Upper lobe of left lung (tissue), 4 donors: ENCODE data around the gene LRRC8E.

ENCODE experiments used
- POLR2A ChIP-seq, 4 donors: fragments of 450-650 bp; IDR thresholded peaks; one replicate each; pipeline ENCODE4 v1.5.1; 2016 to 2017; ENCODE audit warnings: antibody characterized with exemption in 4 of 4, mild to moderate bottlenecking in 2 of 4
- TF ChIP-seq, protein P1 (sequence below), 6 experiments: fragments of 450-650 bp in 4 of 6; fragments of 200-600 bp in 2 of 6; sonication (generic) in 2 of 6; IDR thresholded peaks; one replicate each; pipeline ENCODE4 v1.5.1; 2016 to 2019; ENCODE audit warnings: antibody characterized with exemption in 6 of 6

DNA sequence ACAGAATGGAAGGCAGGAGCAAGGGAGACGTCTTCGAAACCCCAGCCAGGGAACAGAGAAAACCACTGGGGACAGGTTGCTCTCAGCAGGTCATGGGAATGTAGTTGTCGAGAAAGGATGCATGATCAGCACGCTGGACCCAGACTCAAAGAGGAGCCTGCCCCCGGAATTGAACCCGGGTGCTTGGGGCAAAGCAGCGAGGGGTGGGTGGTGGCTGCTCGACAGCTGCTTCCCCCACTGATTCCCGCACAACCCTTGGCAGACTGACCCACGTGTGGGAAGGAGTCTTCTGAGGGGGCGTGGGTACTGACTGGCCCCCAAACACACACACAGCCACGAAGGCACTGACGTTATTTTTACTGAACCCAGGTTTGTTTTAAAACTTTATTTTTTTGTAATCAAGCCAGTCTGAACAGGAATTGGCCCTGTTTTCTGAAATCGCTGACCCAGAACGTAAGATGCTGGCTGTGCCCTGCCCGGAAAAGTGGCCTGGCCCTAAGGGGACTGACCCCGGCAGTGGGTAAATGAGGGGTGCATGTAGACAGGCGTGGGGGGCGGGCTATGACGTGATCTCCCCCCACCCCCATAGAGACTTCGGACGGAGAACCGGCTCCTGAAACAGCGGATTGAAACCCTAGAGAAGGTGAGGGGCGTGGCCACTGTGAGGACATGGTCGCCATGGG lies 32.7 kb upstream of the LRRC8E start:
- TF ChIP-seq, protein P1, sequence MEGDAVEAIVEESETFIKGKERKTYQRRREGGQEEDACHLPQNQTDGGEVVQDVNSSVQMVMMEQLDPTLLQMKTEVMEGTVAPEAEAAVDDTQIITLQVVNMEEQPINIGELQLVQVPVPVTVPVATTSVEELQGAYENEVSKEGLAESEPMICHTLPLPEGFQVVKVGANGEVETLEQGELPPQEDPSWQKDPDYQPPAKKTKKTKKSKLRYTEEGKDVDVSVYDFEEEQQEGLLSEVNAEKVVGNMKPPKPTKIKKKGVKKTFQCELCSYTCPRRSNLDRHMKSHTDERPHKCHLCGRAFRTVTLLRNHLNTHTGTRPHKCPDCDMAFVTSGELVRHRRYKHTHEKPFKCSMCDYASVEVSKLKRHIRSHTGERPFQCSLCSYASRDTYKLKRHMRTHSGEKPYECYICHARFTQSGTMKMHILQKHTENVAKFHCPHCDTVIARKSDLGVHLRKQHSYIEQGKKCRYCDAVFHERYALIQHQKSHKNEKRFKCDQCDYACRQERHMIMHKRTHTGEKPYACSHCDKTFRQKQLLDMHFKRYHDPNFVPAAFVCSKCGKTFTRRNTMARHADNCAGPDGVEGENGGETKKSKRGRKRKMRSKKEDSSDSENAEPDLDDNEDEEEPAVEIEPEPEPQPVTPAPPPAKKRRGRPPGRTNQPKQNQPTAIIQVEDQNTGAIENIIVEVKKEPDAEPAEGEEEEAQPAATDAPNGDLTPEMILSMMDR (IDR thresholded peaks at IDR 0.05): no peak
- no peak for TF ChIP-seq POLR2A (IDR thresholded peaks at IDR 0.05)
